ENCODE measurements around the gene TRMO. TPM values are rescaled to one million over a fixed set of nuclear protein-coding genes. Genes with fewer than 3 reads are reported as not detected.

TRMO gene
- total RNA-seq, 4 donors from 2014 or later: 16.7 to 30.9 (median 19.7) TPM

DNA sequence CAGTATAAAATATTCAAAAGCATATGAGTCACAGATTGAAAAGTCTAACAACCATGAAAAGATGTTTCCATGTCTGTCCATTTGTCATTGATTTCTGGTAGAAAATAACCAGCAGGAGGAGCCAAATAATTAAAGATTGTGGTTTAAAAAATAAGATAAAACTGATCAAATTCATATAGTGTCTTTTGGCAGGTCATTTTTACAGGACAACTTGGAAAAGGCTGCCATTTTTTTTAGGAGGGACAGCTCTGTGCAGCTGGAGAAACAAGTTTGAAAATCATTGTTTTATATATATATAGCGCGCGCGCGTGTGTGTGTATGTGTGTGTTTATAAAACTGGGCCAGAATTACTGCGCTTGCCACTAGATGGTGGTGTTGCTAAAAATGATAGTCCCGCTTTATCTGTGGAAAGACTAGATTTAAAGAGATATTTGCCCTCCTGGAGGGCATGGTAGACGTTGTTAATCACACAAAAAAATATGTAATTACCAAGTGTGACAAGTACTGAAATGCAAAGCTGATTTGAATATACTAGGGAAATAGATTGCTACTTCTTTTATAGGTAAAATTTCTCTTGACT, 1.3 kb upstream of the TRMO start:
- no peaks in the 10 kb centered on the region for H3K9me3 ChIP-seq
- WGBS, 2 donors: 0 to 1% methylated on average over 8 of the region's 8 CpGs
- peaks cover 0 to 8% of the 10 kb centered on the region in 2 donors for H3K27me3 ChIP-seq
- DNase-seq (ENCODE audit: low spot score in 2 of 2): peak; percentile 82 to 94
- peak overlapping the region; percentile 73 to 99 (median 97) for H3K27ac ChIP-seq
- peak overlapping the region in 2 of 4 donors; percentile 69 to 77 for H3K4me3 ChIP-seq
- TF ChIP-seq, protein P1, sequence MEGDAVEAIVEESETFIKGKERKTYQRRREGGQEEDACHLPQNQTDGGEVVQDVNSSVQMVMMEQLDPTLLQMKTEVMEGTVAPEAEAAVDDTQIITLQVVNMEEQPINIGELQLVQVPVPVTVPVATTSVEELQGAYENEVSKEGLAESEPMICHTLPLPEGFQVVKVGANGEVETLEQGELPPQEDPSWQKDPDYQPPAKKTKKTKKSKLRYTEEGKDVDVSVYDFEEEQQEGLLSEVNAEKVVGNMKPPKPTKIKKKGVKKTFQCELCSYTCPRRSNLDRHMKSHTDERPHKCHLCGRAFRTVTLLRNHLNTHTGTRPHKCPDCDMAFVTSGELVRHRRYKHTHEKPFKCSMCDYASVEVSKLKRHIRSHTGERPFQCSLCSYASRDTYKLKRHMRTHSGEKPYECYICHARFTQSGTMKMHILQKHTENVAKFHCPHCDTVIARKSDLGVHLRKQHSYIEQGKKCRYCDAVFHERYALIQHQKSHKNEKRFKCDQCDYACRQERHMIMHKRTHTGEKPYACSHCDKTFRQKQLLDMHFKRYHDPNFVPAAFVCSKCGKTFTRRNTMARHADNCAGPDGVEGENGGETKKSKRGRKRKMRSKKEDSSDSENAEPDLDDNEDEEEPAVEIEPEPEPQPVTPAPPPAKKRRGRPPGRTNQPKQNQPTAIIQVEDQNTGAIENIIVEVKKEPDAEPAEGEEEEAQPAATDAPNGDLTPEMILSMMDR (IDR thresholded peaks at IDR 0.05): peak; percentile 60 to 92 (median 80)
- TF ChIP-seq EP300 (IDR thresholded peaks at IDR 0.05): peak in 1 of 2 donors; percentile 39
- no peak for TF ChIP-seq POLR2A (IDR thresholded peaks at IDR 0.05)
- no peaks in the 10 kb centered on the region for H3K36me3 ChIP-seq
- peaks cover 0 to 39% (median 7%) of the 10 kb centered on the region in 4 donors for H3K4me1 ChIP-seq

DNA sequence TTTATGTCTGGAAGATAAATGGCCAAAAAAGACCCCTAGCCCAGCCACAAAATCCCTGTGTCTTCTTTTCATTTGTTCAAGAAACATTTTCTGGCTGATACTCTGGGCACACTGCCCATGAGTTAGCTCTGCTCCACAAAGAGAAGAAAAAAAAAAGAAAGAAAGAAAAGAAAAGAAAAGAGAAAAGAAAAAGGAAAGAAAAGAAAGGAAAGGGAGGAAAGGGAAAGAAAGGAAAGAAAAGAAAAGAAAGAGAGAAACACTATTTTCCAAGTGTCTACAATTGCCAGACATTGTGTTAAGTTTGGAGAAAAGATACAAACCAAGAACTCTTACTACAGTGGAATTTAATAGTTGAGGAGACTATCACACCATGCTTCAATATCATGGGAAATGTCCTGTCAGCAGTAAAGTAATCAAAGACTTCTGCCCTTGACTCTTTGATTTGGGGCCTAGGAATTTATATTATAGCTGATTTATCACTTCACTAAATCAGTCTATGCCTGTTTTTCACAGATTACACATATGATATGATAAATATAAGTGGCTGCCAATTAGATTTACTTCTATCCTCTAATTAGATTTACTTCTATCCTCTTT, 3.0 kb downstream of the TRMO start:
- DNase-seq (ENCODE audit: low spot score in 2 of 2): no peak
- no peaks in the 10 kb centered on the region for H3K27me3 ChIP-seq
- TF ChIP-seq POLR2A (IDR thresholded peaks at IDR 0.05) (no peak), EP300 (IDR thresholded peaks at IDR 0.05) (no peak)
- TF ChIP-seq, protein P1 (IDR thresholded peaks at IDR 0.05): no peak
- H3K4me3 ChIP-seq: no peak overlapping the region
- H3K36me3 ChIP-seq: peaks cover 0 to 15% (median 0%) of the 10 kb centered on the region in 3 donors
- H3K4me1 ChIP-seq: peaks cover 0 to 38% (median 7%) of the 10 kb centered on the region in 4 donors
- H3K27ac ChIP-seq: no peak overlapping the region
- no peaks in the 10 kb centered on the region for H3K9me3 ChIP-seq

DNA sequence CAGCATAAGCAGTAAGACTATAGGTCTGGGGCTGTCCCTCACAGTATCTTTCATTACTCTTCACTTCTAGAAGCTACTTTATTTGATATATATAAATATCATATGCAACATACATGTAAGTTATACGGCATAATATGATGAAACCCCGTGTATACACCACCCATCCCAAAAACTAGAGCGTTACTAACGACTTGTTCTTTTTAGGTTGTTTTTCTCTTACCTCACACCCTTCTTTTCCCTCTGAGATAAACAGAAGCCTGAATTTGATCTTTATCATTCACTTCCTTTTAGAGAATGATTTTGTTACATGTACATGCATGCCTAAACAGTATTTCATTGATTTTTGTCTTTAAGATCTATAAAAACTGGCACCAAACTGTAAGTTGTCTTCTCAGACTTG, 3.7 kb downstream of the TRMO start:
- no peak for DNase-seq (ENCODE audit: low spot score in 2 of 2)
- no peak overlapping the region for H3K4me3 ChIP-seq
- no peak overlapping the region for H3K27ac ChIP-seq
- TF ChIP-seq EP300 (IDR thresholded peaks at IDR 0.05) (no peak), POLR2A (IDR thresholded peaks at IDR 0.05) (no peak)
- TF ChIP-seq, protein P1 (IDR thresholded peaks at IDR 0.05): no peak
- no peaks in the 10 kb centered on the region for H3K27me3 ChIP-seq
- peaks cover 0 to 19% (median 0%) of the 10 kb centered on the region in 3 donors for H3K36me3 ChIP-seq
- no peaks in the 10 kb centered on the region for H3K9me3 ChIP-seq
- peaks cover 0 to 32% (median 7%) of the 10 kb centered on the region in 4 donors for H3K4me1 ChIP-seq
- 78 to 85% methylated on average over 4 of the region's 4 CpGs for WGBS, 2 donors

DNA sequence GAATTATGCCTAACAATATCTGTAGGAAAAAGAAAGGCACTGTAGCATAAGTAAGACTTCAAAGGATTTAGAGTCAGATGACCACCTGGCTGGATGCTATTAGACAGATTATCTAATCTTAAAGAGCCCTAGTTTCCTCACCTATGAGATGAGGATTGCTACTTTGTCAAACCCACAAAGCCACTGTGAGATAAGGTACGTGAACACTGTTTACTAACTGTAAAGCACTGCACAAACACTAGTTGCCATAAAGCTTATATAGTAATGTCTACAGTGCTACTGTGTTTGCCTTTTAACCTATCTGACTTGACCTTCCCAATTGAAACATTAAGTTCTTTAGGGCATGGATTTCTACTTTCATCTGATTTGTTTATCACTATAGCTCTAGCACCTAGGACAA, 10.3 kb downstream of the TRMO start:
- H3K27ac ChIP-seq: no peak overlapping the region

DNA sequence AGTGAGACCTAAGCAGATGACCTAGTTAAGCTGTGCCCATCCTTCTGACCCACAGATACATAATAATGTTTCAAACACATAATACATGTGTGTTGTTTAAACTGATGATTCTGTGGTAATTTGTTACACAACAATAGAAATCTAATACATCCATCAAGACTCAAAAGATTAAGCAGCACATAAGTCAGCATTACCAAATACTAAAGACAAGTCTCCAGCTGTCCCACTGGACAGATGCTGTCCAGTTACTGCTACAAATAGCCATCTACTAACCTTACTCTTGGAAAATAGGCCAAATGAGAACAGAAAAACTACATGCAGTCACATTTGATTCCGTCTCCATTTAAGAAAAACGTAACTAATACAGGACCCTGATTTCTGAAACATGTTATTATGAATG, 10.8 kb downstream of the TRMO start:
- DNase-seq (ENCODE audit: low spot score in 2 of 2): no peak
- Histone ChIP-seq H3K36me3 (peaks cover 0 to 86% (median 12%) of the 10 kb centered on the region in 3 donors), H3K4me1 (peaks cover 0 to 22% (median 6%) of the 10 kb centered on the region in 4 donors), H3K9me3 (no peaks in the 10 kb centered on the region), H3K27me3 (no peaks in the 10 kb centered on the region), H3K27ac (no peak overlapping the region), H3K4me3 (no peak overlapping the region)
- 94 to 96% methylated on average over 2 of the region's 2 CpGs for WGBS, 2 donors
- TF ChIP-seq EP300 (IDR thresholded peaks at IDR 0.05): no peak
- TF ChIP-seq, protein P1 (IDR thresholded peaks at IDR 0.05): no peak
- no peak for TF ChIP-seq POLR2A (IDR thresholded peaks at IDR 0.05)

More for the DNA sequence above, 10.3 kb downstream of the TRMO start:
- DNase-seq (ENCODE audit: low spot score in 2 of 2): no peak
- WGBS, 2 donors: 93 to 96% methylated on average over 1 of the region's 1 CpG
- Histone ChIP-seq H3K36me3 (peaks cover 0 to 84% (median 12%) of the 10 kb centered on the region in 3 donors), H3K4me3 (no peak overlapping the region), H3K9me3 (no peaks in the 10 kb centered on the region), H3K4me1 (peaks cover 0 to 20% (median 4%) of the 10 kb centered on the region in 4 donors), H3K27me3 (no peaks in the 10 kb centered on the region)
- TF ChIP-seq POLR2A (IDR thresholded peaks at IDR 0.05) (no peak), EP300 (IDR thresholded peaks at IDR 0.05) (no peak)
- TF ChIP-seq, protein P1 (IDR thresholded peaks at IDR 0.05): no peak
